Measurements from ENCODE around the gene DNAJC5.

DNAJC5 gene

DNA sequence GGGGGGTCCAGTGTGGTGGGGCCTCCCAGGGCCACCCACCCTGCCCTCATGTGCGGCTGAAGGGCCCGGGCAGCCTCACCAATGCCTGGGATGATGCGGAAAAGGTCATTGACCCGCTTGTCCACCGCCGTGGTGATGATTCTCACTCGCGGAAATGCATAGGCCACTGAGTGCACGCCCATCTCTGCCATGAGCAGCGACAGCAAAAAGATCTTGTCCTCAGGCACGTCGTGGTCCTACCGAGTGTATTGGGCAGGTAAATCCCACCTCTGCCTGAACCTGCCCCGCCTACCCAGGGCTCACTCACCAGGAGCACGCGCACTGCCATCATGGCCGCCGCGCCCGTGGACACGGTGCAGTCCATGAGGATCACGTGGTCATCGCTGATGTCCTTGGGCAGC is 45.1 kb downstream of the DNAJC5 start:
- DNase-seq (ENCODE audit: low read depth in 4 of 4, low spot score in 1 of 4), result no peak

DNA sequence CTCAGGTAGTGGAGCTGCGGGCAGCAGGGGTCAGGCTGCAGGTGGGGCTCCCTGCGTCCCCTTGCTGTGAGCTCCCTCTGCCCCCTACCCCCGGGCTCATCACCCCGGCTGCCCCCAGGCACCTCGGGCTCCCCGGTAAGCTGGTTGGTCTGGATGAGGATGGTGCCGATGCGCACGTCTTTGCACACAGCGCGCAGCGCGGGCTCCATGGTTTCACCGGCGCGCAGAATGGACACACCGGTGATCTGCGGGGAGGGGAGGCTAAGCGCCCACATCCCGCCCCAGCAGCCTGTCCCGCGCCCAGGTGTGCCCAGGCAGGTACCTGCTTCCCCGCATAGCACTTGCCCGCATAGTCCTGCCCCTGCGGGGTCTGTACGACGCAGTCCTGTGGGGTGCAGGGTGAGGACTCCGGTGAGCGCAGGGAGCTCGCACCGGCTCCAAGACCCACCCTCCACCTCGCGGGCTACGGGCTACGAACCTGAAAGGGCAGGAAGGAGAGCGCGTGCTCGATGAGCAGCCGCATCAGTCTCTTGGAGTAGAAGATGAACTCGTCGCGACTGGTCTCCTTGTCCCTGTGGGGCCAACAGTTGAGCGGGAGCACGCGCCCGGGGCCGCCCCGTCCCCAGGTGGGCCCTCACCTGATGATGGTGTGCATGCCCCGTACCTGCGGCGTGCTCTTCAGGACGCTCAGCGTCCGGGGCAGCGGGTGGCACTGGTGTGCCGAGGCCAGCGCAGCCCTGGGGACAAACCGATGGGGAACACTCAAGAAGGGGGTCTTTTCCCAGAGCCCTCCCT is 45.7 kb downstream of the DNAJC5 start:
- DNase-seq (ENCODE audit: low read depth in 4 of 4, low spot score in 1 of 4), result no peak

DNA sequence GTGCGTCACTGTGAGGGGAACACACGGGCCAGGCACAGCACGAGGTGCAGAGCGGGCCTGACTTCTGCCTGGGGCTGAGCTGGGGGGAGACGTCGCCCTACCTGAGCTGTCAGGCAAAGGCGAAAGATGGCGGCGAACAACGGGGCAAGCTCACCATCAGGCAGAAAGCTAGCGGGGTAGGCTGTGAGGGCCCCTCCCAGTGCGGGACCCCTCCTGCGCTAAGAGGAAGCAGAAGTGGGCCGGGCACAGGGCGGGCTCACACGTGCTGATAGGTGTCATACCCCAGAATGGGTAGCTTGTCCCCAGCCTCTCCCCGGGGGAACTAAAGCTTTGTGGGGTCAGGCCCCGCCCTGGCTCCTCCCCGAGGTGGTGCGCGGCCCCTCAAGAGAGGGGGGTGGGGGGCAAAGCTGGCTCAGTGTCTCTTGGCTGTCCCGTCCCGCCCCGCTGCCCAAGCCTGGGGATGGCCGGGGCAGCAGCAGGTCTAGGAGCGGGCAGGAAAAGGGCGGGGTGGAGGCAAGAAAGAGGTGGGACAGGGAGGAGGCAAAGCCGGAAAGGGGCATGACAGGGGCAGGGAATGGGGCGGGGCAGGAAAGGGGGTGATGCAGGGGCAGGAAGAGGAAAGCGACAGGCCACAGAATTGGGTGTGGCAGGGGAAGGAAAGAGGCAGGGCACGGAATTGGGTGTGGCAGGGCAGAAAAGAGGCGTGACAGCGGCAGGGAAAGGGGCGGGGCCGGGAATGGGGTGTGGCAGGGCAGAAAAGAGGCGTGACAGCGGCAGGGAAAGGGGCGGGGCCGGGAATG is 46.6 kb downstream of the DNAJC5 start:
- peak in 1 of 4 experiments; percentile 65 for DNase-seq (ENCODE audit: low read depth in 4 of 4, low spot score in 1 of 4)

DNA sequence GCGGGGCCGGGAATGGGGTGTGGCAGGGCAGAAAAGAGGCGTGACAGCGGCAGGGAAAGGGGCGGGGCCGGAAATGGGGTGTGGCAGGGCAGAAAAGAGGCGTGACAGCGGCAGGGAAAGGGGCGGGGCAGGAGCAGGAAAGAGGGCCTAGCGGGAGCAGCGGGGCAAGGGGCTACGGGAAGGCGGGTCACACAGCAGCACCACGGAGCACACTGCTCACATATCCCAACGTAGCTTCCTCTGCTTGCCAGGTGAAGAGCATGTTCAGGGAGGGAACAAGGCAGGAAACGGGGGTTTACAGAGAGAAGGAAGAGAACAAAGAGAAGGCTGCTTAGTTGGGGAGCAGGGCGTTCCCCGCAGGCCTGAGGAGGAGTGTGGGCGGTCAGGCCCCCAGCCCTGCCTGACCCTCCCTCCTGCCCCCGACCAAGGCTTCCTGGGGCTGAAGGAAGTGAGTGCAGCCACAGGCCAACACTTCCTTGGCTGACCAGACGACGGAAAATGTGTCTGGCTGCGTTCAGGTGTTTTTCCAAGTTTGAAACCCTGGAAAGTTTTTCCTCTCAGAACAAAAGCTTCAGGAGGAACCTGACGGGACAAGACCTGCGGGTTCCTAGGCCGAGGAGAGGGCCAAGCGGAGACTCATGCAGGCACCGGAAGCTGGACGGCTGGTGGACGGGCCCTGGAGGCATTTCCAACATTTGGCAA is 47.5 kb downstream of the DNAJC5 start:
- no peak for DNase-seq (ENCODE audit: low read depth in 4 of 4, low spot score in 1 of 4)

DNA sequence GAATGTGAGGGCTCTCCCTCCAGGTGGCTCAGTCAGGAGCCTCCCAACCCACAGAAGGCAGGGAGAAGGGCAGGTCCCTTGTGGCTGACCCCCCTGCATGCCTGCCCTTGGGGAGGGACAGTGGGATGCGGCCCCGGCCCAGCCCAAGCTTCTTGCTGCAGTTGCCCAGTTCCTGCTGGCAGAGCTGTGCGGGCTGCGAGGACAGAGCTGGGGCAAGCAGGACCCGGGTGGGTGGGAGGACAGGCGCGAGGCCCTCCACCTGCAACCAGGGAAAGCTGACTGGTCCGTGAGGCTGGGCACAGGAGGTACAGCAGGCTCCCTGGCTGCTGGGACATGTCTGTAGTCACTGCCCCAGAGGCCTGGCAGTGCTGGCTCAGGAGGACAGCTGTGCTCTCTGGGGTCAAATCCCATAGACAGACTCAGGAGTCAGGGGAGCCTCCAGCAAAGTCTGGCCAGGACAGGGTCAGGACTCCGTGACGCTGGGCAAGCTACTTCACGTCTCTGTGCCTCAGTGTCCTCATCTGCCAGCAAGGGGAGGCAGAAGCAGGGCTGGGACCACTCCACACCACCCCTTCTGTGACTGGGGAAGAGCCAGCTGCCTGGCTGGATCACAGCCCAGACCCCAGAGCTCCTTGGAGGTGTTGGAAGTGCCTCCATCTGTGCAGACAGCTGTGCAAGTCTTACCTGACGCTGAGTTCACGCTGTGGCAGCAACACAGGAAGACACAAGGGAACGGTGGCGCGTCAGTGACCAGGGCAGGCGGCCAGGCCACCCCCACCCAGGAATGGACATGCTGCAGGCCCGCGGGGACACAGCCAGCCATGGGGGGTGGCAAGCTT is 48.3 kb downstream of the DNAJC5 start:
- DNase-seq (ENCODE audit: low read depth in 4 of 4, low spot score in 1 of 4), result no peak

DNA sequence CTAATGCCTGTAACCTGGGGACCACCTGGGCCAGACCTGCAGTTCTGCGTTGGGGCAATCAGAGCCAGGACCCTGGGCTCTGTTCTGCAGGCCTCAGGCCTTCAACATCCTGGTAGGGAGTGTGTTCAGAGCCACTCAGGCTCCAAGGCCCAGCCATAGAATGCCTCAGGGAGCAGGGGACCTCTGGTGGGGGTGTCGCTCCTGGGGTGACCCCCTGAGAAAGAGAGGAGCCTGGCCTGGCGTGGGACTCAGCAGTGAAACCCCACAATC is 48.8 kb downstream of the DNAJC5 start:
- DNase-seq (ENCODE audit: low read depth in 4 of 4, low spot score in 1 of 4), result no peak

DNA sequence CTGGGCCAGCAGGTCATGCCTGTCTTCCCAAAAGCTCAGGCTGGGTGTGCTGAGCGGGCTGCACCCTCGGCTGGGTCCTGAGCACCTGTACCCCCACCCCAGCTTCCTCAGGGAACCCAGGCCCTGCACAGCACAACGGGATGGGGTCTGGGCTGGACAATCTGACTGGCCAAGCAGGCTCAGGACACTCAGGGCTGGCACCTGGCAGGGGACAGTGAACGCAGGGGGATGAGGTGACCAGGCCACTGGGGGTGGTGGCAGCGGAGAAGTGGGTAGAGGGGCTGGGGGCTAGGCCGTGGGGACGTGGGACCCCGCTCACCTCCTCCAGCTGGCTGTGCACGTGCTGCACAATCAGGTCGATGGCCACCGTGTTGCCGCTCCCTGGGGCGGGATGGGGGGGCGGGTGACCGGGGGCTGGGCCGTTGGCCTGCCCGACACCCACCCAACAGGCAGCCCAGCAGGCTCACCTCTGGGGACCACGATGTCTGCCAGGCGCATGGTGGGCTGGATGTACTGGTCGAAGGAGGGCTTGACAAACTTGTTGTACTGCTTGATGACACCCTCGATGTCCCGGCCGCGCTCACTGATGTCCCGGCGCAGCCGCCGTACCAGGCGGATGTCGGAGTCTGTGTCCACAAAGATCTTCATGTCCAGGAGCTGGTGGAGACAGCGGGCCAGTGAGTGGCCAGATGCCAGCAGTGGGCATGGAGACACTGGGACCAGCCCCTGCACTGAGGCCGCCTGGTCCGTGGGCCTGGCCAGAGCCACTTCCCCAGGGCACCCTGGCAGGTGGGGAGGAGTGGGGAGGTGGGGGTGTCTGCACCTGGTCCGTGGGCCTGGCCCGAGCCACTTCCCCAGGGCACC is 49.4 kb downstream of the DNAJC5 start:
- no peak for DNase-seq (ENCODE audit: low read depth in 4 of 4, low spot score in 1 of 4)

DNA sequence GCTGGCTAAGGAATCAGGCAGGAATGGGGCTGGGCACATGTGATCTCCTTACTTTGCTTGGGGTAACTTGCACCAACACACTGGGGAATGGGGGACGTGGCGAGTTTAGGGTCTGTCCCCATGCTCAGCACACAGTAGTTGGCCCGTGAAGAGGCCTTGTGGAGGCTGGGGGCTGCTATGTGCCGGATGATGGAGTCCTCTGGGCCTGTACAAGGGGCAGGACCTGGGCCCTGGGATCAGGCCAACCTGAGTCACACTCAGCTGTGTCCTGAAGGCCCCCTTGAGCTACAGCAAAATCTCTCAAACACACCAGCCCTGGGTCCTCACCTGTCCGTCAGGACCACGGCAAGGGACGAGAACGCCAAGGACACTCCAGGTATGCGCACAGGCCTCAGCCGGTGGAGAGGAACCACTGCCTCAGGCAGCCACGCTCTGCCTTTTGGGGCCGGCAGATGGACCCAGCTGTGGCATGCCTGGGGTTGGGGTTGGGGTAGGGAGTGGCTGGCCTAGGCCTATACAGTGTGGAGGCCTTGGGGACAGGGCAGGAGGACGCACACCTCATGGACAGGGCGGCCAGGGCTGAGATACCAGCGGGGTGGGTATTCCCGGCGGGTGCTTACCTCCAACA is 50.2 kb downstream of the DNAJC5 start:
- DNase-seq (ENCODE audit: low read depth in 4 of 4, low spot score in 1 of 4), result no peak

DNA sequence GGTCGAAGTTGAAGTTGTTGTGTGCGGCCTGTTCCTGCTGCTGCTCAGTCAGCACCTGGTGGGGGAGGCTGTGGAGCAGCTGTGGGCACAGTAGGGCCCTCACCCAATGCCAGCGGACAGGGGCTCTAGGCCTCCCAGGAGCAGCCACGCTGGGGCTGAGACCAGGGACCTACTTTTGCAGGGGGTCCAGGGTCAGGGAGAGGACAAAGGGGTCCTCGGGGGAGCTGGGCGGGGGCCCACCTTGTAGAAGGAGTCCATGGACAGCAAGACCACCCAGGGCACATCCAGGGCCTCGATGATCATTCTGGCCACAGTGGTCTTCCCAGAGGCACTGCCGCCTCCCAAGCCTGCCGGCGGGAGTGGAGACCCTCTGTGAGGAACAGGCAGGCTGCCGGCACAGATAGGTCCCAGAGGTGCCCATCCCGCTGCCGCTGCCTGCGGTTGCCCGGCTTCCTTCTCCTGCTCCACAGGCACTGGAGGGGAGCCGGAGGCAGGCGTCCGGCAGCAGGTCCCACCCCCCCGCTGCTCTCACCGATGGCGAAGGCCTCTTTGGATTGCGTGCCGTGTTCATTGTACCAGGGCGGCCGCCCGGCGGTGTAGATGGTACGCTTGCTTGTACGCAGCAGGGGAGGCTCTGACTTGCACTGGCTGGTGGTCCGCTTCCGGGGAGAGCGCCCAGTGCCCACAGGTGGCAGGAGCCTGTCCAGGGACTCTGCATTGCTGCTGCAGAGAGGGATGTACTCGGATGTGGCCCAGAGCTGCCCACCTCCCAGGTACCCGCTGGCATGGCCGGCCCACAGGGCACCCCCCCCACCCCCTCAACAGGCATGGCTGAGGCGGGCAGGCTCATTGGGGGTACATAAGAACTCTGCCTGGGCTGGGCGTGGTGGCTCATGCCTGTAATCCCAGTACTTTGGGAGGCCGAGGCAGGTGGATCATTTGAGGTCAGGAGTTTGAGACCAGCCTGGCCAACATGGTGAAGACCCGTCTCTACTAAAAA is 51.3 kb downstream of the DNAJC5 start:
- no peak for DNase-seq (ENCODE audit: low read depth in 4 of 4, low spot score in 1 of 4)

DNA sequence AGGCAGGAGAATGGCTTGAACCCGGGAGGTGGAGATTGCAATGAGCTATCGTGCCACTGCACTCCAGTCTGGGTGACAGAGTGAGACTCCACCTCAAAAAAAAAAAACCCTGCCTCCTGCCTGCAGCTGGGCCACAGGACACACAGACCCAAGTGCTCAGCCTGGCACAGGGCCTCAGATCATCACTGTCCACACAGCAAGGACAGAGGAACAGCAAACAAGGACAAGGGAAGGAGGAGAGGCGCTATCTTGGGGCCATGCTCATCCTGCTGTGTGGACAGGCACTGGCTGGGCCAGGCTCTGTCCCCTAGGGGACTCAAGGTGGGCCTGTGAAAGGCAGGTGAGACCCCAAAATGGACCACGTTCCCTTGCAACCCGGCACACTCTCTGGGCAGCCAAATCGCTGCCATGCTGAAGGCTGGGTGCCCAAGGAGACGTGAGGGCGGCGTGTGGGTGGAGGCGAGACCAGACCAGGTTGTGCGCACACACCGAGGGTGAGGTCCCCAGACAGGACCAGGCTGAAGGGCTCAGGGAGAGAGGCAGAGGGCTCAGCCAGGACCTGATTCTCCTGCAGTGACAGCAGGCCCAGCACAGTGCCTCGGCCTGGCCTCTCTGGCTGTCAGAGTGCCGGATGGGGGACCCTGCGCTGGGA is 52.2 kb downstream of the DNAJC5 start:
- DNase-seq (ENCODE audit: low read depth in 4 of 4, low spot score in 1 of 4), result no peak

DNA sequence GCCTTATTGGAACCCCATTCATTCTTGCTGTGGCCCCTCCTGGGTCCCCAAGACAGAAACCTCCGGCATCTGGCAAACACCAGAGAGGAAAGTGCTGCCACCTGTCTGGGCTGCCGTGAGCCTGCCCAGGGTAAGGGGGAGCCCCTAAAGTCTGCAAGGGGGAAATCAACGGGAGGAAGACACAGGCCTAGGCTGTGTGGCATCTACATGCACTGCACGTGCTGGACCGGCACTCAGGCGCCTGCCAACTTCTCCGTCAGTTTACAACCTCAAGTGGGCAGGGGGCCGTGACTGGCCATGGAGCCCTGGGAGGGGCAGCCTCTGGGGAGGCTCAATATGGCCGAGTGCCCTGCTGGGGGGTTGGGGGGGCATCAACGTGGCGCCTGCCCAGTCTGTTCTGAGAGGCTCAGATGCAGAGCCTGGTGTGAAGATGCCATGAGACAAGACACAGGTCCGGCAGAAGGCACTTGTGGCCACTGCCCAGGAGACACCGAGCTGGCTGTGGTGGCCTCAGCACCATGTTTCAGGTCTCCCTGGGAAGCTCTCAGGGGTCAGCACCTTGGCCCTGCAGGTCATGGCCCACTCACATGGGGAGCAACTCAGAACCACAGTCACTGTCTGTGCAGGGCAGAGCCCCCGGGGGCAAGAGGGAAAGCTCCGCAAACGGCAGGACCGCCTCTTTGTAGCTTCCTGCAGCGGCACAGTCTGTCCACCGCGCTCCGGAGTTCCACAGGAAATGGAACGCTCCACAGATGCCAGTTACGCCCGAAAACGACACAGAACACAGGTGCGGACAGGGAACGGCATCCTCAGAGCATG is 52.9 kb downstream of the DNAJC5 start:
- no peak for DNase-seq (ENCODE audit: low read depth in 4 of 4, low spot score in 1 of 4)

DNA sequence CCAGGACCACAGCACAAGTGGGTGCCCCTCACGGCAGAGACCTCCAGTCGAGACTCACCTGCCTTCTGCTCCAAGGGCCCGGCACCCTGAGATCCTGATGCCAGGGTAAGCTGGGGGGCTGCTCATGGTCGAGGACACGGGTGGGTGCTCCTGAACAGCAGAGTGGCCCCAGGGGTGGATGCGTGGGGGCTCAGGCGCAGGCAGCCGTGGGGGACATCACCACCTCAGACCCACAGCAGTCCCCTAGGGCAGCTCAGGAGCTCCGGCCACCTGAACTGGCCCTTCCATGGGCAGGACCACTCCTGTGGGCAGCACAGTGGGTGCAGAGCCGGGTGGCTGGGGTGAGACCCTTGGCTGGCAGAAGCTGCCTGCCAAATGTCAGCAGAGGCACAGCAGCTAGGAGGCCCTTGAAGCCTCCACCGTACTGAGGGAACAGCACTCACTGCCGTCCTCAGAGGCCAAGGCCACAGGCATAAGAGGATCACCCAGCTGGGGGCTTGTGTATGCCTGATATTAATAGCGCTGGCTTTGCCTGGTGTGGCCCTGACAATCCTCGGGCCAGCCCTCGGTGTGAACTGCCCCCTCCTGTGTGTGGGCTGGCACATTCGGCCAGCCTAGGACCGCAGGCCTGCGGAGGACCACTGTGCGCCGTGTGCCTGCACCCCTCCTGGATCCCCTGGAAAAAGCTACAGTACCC is 55.9 kb downstream of the DNAJC5 start:
- no peak for DNase-seq (ENCODE audit: low read depth in 4 of 4, low spot score in 1 of 4)

DNA sequence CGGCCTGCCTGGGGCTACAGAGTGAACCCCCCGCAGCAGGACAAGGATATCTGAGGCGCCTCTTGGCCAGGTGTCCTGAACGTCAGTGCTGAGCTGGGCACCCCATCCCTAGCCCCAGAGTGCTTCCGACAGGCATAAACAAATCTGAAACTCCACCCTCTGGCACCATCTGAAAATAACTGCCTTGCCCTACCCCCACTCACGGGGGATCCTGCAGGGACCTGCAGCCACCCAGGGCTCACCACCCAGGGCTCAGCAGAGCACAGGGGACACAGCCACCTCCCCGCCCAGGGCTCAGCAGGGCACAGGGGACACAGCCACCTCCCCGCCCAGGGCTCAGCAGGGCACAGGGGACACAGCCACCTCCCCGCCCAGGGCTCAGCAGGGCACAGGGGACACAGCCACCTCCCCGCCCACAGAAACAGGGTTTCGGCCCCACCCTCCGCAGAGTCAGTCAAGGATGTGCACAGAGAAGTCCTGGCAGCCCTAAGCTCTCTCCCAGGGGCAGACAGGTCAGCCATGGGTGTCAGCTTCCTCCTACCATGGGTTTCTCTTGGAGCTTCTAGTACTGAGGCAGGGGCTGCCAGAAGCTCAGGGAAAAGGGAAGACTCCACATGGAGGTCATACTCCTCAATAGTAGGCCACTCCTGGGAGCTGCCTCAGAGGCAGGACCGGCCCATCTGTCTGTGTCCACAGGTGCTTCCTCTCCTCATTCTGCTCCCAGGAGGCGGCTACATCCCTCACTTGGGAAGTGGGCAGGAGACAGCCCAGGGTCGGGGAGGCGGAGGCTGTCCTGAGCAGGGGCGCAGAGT is 56.7 kb downstream of the DNAJC5 start:
- DNase-seq (ENCODE audit: low read depth in 4 of 4, low spot score in 1 of 4), result no peak

DNA sequence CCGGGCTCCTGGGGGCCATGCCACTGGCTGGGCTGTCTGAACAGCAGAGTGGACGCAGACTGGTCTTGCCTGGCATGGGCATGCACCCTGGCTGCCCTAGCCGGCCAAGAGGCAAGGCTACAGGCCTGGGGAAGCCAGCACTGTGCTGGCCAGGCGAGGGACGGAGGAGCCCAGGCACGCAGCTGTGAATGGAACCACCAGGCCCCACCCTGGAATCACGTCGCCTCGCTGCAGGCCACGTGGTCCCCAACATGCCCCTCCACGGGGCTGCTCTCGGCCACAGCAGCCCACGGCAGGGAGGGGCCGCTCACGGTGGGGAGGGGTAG is 57.2 kb downstream of the DNAJC5 start:
- no peak for DNase-seq (ENCODE audit: low read depth in 4 of 4, low spot score in 1 of 4)

DNA sequence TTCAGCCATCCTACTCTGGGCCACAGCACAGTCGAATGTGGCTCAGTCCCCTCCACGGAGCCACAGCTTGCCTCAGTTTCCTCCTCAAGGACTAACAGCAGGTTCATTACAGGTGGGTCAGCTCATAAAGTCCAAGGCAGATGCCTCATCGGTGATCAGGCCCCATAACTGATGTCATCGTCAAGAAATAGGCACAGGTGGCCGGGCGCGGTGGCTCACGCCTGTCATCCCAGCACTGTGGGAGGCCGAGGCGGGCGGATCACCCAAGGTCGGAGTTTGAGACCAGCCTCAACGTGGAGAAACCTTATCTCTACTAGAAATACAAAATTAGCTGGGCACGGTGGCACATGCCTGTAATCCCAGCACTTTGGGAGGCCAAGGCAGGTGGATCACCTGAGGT is 57.8 kb downstream of the DNAJC5 start:
- DNase-seq (ENCODE audit: low read depth in 4 of 4, low spot score in 1 of 4), result no peak

Measured in stimulated activated CD4-positive, alpha-beta T cell treated with anti-CD3 and anti-CD28 coated beads, Interleukin-1b, Interleukin-23, amount 100 ng/mL, for 24 hours (primary cell).